ENCODE results near the gene BSN. TPM values are rescaled to one million over a fixed set of nuclear protein-coding genes. Genes with fewer than 3 reads are reported as not detected.
A peak's percentile ranks its signal among the peaks of the same experiment; 100 is the strongest.

BSN gene
- 0.87 TPM for total RNA-seq (2021; ENCODE audit: unreplicated experiment)
- polyA plus RNA-seq (2012; ENCODE audit: insufficient read length): 0.76 TPM
- Bru-seq, nascent RNA: percentile 31 among the genes with signal in this experiment
- BruChase-seq, experiment 1, labeled RNA remaining after a 2-hour chase: percentile 30 among the genes with signal in this experiment
- BruChase-seq, experiment 2, labeled RNA remaining after a 6-hour chase: percentile 33 among the genes with signal in this experiment
- long read RNA-seq: 0 reads

DNA sequence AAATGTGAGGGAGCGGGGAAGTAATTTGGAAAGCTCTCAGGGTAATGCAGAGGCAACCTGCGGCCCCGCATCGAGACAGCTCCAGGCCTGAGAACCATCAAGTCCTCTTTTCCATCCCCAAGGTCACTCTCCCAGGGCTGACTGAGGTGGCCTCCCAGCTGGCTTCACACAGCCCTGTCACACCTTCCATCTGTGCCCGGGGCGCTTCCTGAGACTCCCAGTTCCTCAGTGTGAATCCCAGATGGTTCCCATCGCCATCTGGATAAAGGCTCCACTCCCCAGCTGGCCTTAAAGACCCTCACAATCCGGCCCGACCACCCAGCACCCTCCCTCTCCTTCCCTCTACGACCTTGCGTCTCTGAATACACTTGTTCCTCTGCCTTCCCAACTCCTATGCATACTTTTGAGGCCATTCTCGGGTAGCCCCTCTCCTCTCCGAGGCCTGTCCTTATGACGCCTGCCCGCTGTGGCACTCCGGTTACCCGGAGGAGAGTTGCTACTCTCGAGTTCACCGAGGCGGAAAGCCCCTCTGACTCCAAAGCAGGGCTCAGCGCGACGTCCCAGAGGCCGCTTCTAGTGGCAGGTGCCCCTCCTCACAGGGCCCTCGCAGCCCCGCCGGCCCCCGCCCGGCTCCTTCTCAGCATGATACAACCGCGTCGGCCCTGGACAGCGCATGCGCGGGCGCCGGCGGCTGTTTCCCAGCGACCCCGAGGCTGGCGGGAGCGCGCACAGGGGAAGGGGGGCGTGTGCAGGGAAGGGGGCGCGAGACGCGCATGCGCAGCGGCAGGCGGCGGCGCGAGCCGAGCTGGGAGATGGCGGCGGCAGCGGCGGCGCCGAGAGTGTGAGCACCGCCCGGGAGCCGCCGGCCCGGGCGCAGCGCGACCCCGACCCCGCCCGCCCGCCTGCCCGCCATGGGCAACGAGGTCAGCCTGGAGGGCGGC is at the start of gene BSN:
Gene BSN (plus strand): TSS at position 786 of the 941 bp plus-strand sequence. CDS start 126 bp downstream, at position 912.
- POLR2A ChIA-PET: no interaction called here
- in situ Hi-C loops (cut with HindIII; ENCODE audit: low pct_unique_long_range_greater_than_20kb, low sequenced_read_pairs) (no loop called here), intact Hi-C loops (cut with micrococcal nuclease; ENCODE audit: unreplicated experiment) (no loop called here)
- H3K4me1 ChIP-seq (ENCODE audit: control insufficient read depth, insufficient read depth, low read length): no peaks in the 10 kb centered on the region
- no peaks in the 10 kb centered on the region for H3K36me3 ChIP-seq (ENCODE audit: control insufficient read depth, insufficient read depth, low read length)
- CTCF ChIA-PET: no interaction called here
- peaks cover 4% of the 10 kb centered on the region; the same call in 1 of the 2 replicates for H3K27me3 ChIP-seq (ENCODE audit: control insufficient read depth, insufficient read depth, low read length)
- peak within 1 kb of the TSS; percentile 75 to 87 for H3K4me3 ChIP-seq (ENCODE audit: low read depth in 2 of 2, low read length in 2 of 2)
- ATAC-seq (peak; percentile 92), DNase-seq (ENCODE audit: low read depth, low spot score) (peak; percentile 10)
- TF ChIP-seq, protein P1, sequence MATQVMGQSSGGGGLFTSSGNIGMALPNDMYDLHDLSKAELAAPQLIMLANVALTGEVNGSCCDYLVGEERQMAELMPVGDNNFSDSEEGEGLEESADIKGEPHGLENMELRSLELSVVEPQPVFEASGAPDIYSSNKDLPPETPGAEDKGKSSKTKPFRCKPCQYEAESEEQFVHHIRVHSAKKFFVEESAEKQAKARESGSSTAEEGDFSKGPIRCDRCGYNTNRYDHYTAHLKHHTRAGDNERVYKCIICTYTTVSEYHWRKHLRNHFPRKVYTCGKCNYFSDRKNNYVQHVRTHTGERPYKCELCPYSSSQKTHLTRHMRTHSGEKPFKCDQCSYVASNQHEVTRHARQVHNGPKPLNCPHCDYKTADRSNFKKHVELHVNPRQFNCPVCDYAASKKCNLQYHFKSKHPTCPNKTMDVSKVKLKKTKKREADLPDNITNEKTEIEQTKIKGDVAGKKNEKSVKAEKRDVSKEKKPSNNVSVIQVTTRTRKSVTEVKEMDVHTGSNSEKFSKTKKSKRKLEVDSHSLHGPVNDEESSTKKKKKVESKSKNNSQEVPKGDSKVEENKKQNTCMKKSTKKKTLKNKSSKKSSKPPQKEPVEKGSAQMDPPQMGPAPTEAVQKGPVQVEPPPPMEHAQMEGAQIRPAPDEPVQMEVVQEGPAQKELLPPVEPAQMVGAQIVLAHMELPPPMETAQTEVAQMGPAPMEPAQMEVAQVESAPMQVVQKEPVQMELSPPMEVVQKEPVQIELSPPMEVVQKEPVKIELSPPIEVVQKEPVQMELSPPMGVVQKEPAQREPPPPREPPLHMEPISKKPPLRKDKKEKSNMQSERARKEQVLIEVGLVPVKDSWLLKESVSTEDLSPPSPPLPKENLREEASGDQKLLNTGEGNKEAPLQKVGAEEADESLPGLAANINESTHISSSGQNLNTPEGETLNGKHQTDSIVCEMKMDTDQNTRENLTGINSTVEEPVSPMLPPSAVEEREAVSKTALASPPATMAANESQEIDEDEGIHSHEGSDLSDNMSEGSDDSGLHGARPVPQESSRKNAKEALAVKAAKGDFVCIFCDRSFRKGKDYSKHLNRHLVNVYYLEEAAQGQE (IDR thresholded peaks at IDR 0.05; ENCODE audit: insufficient read depth in 1 of 2, low read depth in 2 of 2, low read length in 1 of 2): no peak; a peak in 4 of 4 replicates
- TF ChIP-seq, protein P2, sequence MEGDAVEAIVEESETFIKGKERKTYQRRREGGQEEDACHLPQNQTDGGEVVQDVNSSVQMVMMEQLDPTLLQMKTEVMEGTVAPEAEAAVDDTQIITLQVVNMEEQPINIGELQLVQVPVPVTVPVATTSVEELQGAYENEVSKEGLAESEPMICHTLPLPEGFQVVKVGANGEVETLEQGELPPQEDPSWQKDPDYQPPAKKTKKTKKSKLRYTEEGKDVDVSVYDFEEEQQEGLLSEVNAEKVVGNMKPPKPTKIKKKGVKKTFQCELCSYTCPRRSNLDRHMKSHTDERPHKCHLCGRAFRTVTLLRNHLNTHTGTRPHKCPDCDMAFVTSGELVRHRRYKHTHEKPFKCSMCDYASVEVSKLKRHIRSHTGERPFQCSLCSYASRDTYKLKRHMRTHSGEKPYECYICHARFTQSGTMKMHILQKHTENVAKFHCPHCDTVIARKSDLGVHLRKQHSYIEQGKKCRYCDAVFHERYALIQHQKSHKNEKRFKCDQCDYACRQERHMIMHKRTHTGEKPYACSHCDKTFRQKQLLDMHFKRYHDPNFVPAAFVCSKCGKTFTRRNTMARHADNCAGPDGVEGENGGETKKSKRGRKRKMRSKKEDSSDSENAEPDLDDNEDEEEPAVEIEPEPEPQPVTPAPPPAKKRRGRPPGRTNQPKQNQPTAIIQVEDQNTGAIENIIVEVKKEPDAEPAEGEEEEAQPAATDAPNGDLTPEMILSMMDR (IDR thresholded peaks at IDR 0.05): no peak
- TF ChIP-seq SIN3A (IDR thresholded peaks at IDR 0.05; ENCODE audit: borderline replicate concordance, insufficient read depth, low read depth, low read length) (no peak), TCF7L2 (IDR thresholded peaks at IDR 0.05; ENCODE audit: low read depth, low read length) (no peak), POLR2AphosphoS5 (IDR thresholded peaks at IDR 0.05; ENCODE audit: low read depth, low read length) (no peak)
- no peaks in the 10 kb centered on the region for H3K9me3 ChIP-seq (ENCODE audit: control insufficient read depth, insufficient read depth, low read depth, low read length)
- peak within 1 kb of the TSS; percentile 89 for H3K27ac ChIP-seq (ENCODE audit: low read length)
- BruUV-seq (replicated peaks): no TSS peak

- no peak for TF ChIP-seq SIN3A (IDR thresholded peaks at IDR 0.05; ENCODE audit: borderline replicate concordance, insufficient read depth, low read depth, low read length)
- TF ChIP-seq, protein P2 (IDR thresholded peaks at IDR 0.05): no peak
- no peak for TF ChIP-seq POLR2AphosphoS5 (IDR thresholded peaks at IDR 0.05; ENCODE audit: low read depth, low read length)
- TF ChIP-seq, protein P1 (IDR thresholded peaks at IDR 0.05; ENCODE audit: insufficient read depth in 1 of 2, low read depth in 2 of 2, low read length in 1 of 2): no peak
- no peak for TF ChIP-seq TCF7L2 (IDR thresholded peaks at IDR 0.05; ENCODE audit: low read depth, low read length)
- no peaks in the 10 kb centered on the region; the same call in 1 of the 2 replicates for H3K36me3 ChIP-seq (ENCODE audit: control insufficient read depth, insufficient read depth, low read length)
- BruUV-seq (replicated peaks): no TSS peak
- intact Hi-C loops (cut with micrococcal nuclease; ENCODE audit: unreplicated experiment) (no loop called here), in situ Hi-C loops (cut with HindIII; ENCODE audit: low pct_unique_long_range_greater_than_20kb, low sequenced_read_pairs) (no loop called here)
- H3K4me3 ChIP-seq (ENCODE audit: low read depth in 2 of 2, low read length in 2 of 2): no peak overlapping the region
- DNase-seq (ENCODE audit: low read depth, low spot score): no peak
- H3K4me1 ChIP-seq (ENCODE audit: control insufficient read depth, insufficient read depth, low read length): no peaks in the 10 kb centered on the region
- no peak overlapping the region for H3K27ac ChIP-seq (ENCODE audit: low read length)
- H3K9me3 ChIP-seq (ENCODE audit: control insufficient read depth, insufficient read depth, low read depth, low read length): no peaks in the 10 kb centered on the region
- H3K27me3 ChIP-seq (ENCODE audit: control insufficient read depth, insufficient read depth, low read length): no peaks in the 10 kb centered on the region
- POLR2A ChIA-PET: no interaction called here
- CTCF ChIA-PET: no interaction called here
- no peak for ATAC-seq
These were observed 47.4 kb upstream of the BSN start for GRCh38 chr3:49506906-49507305.
